HCT116 (cell line): ENCODE measurements around the gene HOXD10. TPM values are rescaled to one million over a fixed set of nuclear protein-coding genes. Genes with fewer than 3 reads are reported as not detected.

Experiments used
- ATAC-seq: fragments of 200-7000 bp; cut with Tn5 transposase; 2 replicates; pipeline ENCODE4 v1.9.1; 2020; ENCODE audit warnings: mild to moderate bottlenecking, moderate library complexity
- BruUV-seq: library from RNA; stranded (reverse); fragments of 400-500 nt; replicated peaks from 2 replicates; lab custom pipeline; 2021; lab: Mats Ljungman, UMichigan
- CTCF ChIA-PET: fragments of 300-600 bp; sonication (Branson Sonifier 250); formaldehyde crosslinking; loops from one replicate; lab custom pipeline; 2021; ENCODE audit warnings: antibody characterized with exemption; lab: Charles Lee
- POLR2A ChIA-PET: fragments of 300-600, 350-600 bp; sonication (Branson Sonifier 250); formaldehyde crosslinking; loops from one replicate; lab custom pipeline; 2021; ENCODE audit warnings: antibody characterized with exemption; lab: Charles Lee
- RAD21 ChIA-PET, 2 experiments: fragments of 300-600 bp; sonication (Branson Sonifier 250); formaldehyde crosslinking; loops; one replicate each; lab custom pipeline; 2023; ENCODE audit warnings: low total read pairs in 2 of 2; ENCODE audit not compliant: uncharacterized antibody in 2 of 2, unreplicated experiment in 2 of 2, low non-redundant PET in 1 of 2; lab: Charles Lee
- DNase-seq: peaks from one replicate; pipeline ENCODE4 v3.0.0-alpha.2; 2010; ENCODE audit warnings: low read depth, low spot score
- H2AFZ ChIP-seq: fragments of 200-600 bp; shearing (Covaris generic), sonication (generic); 2 replicates; pipeline ENCODE4 v1.6.1; 2017; ENCODE audit warnings: low read depth, mixed run types, mixed read lengths, antibody characterized with exemption, low read length; ENCODE audit not compliant: poor library complexity, severe bottlenecking
- H3K27ac ChIP-seq: 2 replicates; pipeline ENCODE4 v1.5.1; 2012; ENCODE audit warnings: low read depth, low read length
- H3K27me3 ChIP-seq: fragments of 200-600 bp; sonication (generic); 2 replicates; pipeline ENCODE4 v1.6.1; 2016; ENCODE audit warnings: mixed run types, low read length, mixed read lengths; ENCODE audit not compliant: insufficient read depth
- H3K36me3 ChIP-seq, 2 experiments: fragments of 200-500 bp in 1 of 2; fragments of 200-600 bp in 1 of 2; sonication (Bioruptor generic) in 1 of 2; sonication (generic) in 1 of 2; 2 replicates each; pipeline versions ENCODE4 v1.5.1 to v1.6.1; 2014 to 2016; ENCODE audit warnings: low read length in 2 of 2, inconsistent platforms in 1 of 2, mixed read lengths in 1 of 2, mixed run types in 1 of 2; ENCODE audit not compliant: insufficient read depth in 2 of 2, control insufficient read depth in 1 of 2
- H3K4me1 ChIP-seq, 2 experiments: fragments of 200-600 bp in 1 of 2; sonication (generic) in 1 of 2; 2 replicates each; pipeline versions ENCODE4 v1.5.1 to v1.6.1; 2012 to 2017; ENCODE audit warnings: low read length in 2 of 2, inconsistent platforms in 1 of 2, mild to moderate bottlenecking in 1 of 2, mixed read lengths in 1 of 2, mixed run types in 1 of 2, moderate library complexity in 1 of 2; ENCODE audit not compliant: insufficient read depth in 2 of 2, control insufficient read depth in 1 of 2
- H3K4me2 ChIP-seq: fragments of 200-600 bp; sonication (generic); 2 replicates; pipeline ENCODE4 v1.6.1; 2017; ENCODE audit warnings: mixed run types, low read length, mixed read lengths
- H3K4me3 ChIP-seq, 2 experiments: fragments of 200-600 bp in 1 of 2; sonication (generic) in 1 of 2; replicated peaks in 1 of 2; 2 replicates each; pipeline ENCODE4 v1.5.1; 2011 to 2016; ENCODE audit warnings: low read length in 2 of 2, control low read depth in 1 of 2, low read depth in 1 of 2, mild to moderate bottlenecking in 1 of 2, mixed read lengths in 1 of 2, mixed run types in 1 of 2
- H3K79me2 ChIP-seq: fragments of 200-600 bp; sonication (generic); 2 replicates; pipeline ENCODE4 v1.6.1; 2017; ENCODE audit warnings: mild to moderate bottlenecking, mixed run types, low read length, moderate library complexity, mixed read lengths; ENCODE audit not compliant: insufficient read depth
- H3K9ac ChIP-seq: fragments of 200-600 bp; sonication (generic); 2 replicates; pipeline ENCODE4 v1.6.1; 2016; ENCODE audit warnings: low read length, mixed read lengths
- H3K9me2 ChIP-seq: fragments of 200-600 bp; sonication (generic), shearing (Covaris generic); 2 replicates; pipeline ENCODE4 v1.6.1; 2017; ENCODE audit warnings: mixed run types, mild to moderate bottlenecking, moderate library complexity; ENCODE audit not compliant: insufficient read depth
- H3K9me3 ChIP-seq, 2 experiments: fragments of 200-500 bp in 1 of 2; fragments of 200-600 bp in 1 of 2; sonication (Bioruptor generic) in 1 of 2; sonication (generic) in 1 of 2; 2 replicates each; pipeline ENCODE4 v1.6.1; 2014 to 2017; ENCODE audit warnings: low read length in 2 of 2, mixed read lengths in 2 of 2, inconsistent platforms in 1 of 2, low read depth in 1 of 2, mild to moderate bottlenecking in 1 of 2, mixed run types in 1 of 2, moderate library complexity in 1 of 2; ENCODE audit not compliant: control insufficient read depth in 1 of 2, insufficient read depth in 1 of 2
- H4K20me1 ChIP-seq: fragments of 200-600 bp; sonication (generic), shearing (Covaris generic); 2 replicates; pipeline ENCODE4 v1.6.1; 2017; ENCODE audit warnings: mixed run types, mild to moderate bottlenecking, moderate library complexity; ENCODE audit not compliant: insufficient read depth
- POLR2A ChIP-seq: IDR thresholded peaks from 2 replicates; pipeline ENCODE4 v1.7.0; 2011; ENCODE audit warnings: borderline replicate concordance; ENCODE audit not compliant: insufficient read depth, insufficient read length; ENCODE audit errors: extremely low read depth
- YY1 ChIP-seq: IDR thresholded peaks from 2 replicates; pipeline ENCODE4 v1.6.1; 2011; ENCODE audit warnings: low read length, low read depth, moderate library complexity, mild to moderate bottlenecking; ENCODE audit not compliant: insufficient replicate concordance; ENCODE audit errors: extremely low read depth
- intact Hi-C: fragments of 100-400 bp; cut with micrococcal nuclease; formaldehyde crosslinking; loops from 2 replicates; pipeline ENCODE4 v1.10.0; 2022
- total RNA-seq: library from RNA; stranded (reverse); gene quantifications from one replicate; pipeline ENCODE4 v1.2.1, GENCODE V29; 2021; ENCODE audit not compliant: unreplicated experiment
- TF ChIP-seq, protein P1 (sequence below): IDR thresholded peaks from 2 replicates; pipeline ENCODE4 v1.6.1; 2012
- TF ChIP-seq, protein P2 (sequence below): IDR thresholded peaks from 2 replicates; pipeline ENCODE4 v1.6.1; 2011; ENCODE audit warnings: mild to moderate bottlenecking, low read length, moderate library complexity; ENCODE audit not compliant: insufficient replicate concordance; ENCODE audit errors: extremely low read depth

HOXD10 gene
- total RNA-seq, 1 experiment from 2014 or later = not detected

DNA sequence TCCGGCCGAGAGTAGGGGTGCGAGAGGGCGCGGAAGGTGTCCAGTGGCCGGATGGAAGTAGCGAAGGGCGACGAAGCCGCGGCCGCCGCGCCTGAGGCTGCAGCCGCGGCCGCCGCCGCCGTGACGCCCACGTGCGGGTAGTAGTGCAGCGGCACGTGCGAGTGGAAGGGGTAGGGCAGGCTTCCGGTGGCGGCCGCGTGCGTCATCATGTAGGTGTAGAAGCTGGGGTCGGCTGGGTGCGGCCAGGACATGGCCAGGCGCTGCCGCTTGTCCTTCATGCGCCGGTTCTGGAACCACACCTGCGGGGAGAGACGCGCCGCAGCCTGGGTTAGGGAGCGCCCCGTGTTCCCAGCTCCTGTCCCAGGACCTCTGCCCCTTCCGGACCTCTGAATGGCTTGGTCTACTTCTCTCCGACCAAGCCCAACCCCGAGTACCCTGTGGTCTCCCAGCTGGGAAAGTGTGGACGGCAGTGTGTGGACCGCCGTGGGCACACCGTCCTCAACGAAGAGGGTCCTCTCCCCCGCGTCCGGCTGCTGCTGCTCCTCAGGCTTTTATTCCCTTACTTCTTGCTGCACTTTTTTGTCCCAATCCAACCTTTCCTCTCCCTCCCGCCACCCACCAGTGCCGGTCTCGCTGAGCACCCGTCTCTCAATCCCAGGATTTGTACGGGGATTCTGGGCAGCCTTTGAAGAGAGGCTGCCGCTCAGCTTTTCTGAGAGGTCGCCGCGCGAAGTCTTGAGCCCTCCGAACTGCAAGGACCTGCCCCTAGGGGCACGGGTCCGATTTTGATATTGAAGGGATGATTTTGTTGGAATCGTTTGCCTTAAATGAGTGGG, 35.8 kb upstream of the HOXD10 start:
- peak overlapping the region; percentile 51 for H3K4me2 ChIP-seq

DNA sequence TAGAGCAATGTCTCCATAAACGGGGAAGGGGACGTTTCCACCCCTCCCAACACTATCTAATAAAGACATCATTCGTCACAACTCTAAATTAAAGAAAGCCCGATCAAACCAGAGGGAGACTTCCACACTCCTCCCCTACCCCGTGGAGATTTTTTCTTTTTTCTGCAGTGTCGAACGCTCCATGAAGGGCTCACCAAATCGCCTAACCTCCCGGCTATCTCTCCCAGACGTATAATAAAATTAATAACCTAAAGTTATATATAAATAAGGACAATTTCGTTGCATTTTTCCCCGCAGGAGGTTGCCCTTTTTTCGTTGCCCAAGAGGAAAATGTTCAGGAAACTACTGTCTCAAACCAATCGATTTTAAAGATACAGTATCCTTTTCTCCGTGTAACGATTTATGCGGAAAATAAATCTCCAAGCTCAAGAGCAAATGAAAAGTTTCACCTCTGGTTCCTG, 35.2 kb upstream of the HOXD10 start:
- H3K9me3 ChIP-seq = no peaks in the 10 kb centered on the region; a peak in 1 of 4 replicates
- no peaks in the 10 kb centered on the region for H3K27me3 ChIP-seq
- no peak overlapping the region for H2AFZ ChIP-seq
- H3K36me3 ChIP-seq = no peaks in the 10 kb centered on the region
- ATAC-seq (no peak), DNase-seq (no peak)
- H3K79me2 ChIP-seq = no peaks in the 10 kb centered on the region
- intact Hi-C loops = loop anchor here (5.0 kb wide), 1 partner anchor 1384 kb away; no protein-coding TSS in a partner anchor
- H3K9ac ChIP-seq = no peak overlapping the region
- no peak overlapping the region for H3K27ac ChIP-seq
- ChIA-PET POLR2A (no interaction called here), CTCF (no interaction called here), RAD21 (no interaction called here)
- no peaks in the 10 kb centered on the region for H3K4me1 ChIP-seq
- no peak overlapping the region for H3K4me3 ChIP-seq
- no peaks in the 10 kb centered on the region for H4K20me1 ChIP-seq
- BruUV-seq = no TSS peak
- TF ChIP-seq POLR2A = no peak
- TF ChIP-seq, protein P1, sequence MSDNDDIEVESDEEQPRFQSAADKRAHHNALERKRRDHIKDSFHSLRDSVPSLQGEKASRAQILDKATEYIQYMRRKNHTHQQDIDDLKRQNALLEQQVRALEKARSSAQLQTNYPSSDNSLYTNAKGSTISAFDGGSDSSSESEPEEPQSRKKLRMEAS = no peak
- TF ChIP-seq, protein P2, sequence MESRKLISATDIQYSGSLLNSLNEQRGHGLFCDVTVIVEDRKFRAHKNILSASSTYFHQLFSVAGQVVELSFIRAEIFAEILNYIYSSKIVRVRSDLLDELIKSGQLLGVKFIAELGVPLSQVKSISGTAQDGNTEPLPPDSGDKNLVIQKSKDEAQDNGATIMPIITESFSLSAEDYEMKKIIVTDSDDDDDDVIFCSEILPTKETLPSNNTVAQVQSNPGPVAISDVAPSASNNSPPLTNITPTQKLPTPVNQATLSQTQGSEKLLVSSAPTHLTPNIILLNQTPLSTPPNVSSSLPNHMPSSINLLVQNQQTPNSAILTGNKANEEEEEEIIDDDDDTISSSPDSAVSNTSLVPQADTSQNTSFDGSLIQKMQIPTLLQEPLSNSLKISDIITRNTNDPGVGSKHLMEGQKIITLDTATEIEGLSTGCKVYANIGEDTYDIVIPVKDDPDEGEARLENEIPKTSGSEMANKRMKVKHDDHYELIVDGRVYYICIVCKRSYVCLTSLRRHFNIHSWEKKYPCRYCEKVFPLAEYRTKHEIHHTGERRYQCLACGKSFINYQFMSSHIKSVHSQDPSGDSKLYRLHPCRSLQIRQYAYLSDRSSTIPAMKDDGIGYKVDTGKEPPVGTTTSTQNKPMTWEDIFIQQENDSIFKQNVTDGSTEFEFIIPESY = no peak
- no peak overlapping the region for H3K4me2 ChIP-seq
- no peaks in the 10 kb centered on the region for H3K9me2 ChIP-seq

More for the DNA sequence above, 35.8 kb upstream of the HOXD10 start:
- Histone ChIP-seq H3K27ac (no peak overlapping the region; the same call in 1 of the 2 replicates), H3K9me2 (no peaks in the 10 kb centered on the region), H3K27me3 (no peaks in the 10 kb centered on the region), H3K9ac (no peak overlapping the region), H3K36me3 (no peaks in the 10 kb centered on the region), H3K79me2 (no peaks in the 10 kb centered on the region), H4K20me1 (no peaks in the 10 kb centered on the region), H2AFZ (no peak overlapping the region), H3K4me1 (no peaks in the 10 kb centered on the region), H3K9me3 (no peaks in the 10 kb centered on the region; a peak in 1 of 4 replicates), H3K4me3 (no peak overlapping the region)
- no TSS peak for BruUV-seq
- ATAC-seq = no peak
- intact Hi-C loops = loop anchor here (1.0 to 5.0 kb wide), 3 partner anchors 390 to 1383 kb away; no protein-coding TSS in a partner anchor
- ChIA-PET POLR2A (no interaction called here), CTCF (interaction anchor here (2.5 kb wide), 1 partner anchor 390 kb away, joined by 14 read pairs; no protein-coding TSS in a partner anchor), RAD21 (no interaction called here)
- no peak for DNase-seq
- TF ChIP-seq, protein P1 = 0 out of 2 replicates have a peak, but pooled peaks have one; percentile 35
- TF ChIP-seq YY1 = no peak
